Naive thymus-derived CD8-positive, alpha-beta T cell (primary cell): ENCODE data around the gene SULT1A2. TPM values are rescaled to one million over a fixed set of nuclear protein-coding genes. Genes with fewer than 3 reads are reported as not detected.

Experiments
- ATAC-seq, 2 donors: fragments of 150-1000 bp; cut with Tn5 transposase in 1 of 2; sonication (Bioruptor Pico), chemical (Tn5 transposase) in 1 of 2; 1 replicate in 1 of 2; 2 replicates in 1 of 2; pipeline ENCODE4 v1.10.0; 2021; ENCODE audit warnings: mild to moderate bottlenecking in 2 of 2, moderate library complexity in 2 of 2
- POLR2A ChIA-PET: fragments of 350-600 bp; sonication (Branson Sonifier 250); formaldehyde crosslinking; loops from one replicate; lab custom pipeline; 2021; ENCODE audit warnings: antibody characterized with exemption; lab: Charles Lee
- DNase-seq, 10 donors: peaks; one replicate each; pipeline versions ENCODE4 v3.0.0 to v3.0.0-alpha.2; 2020 to 2022
- H3K27ac Mint-ChIP-seq, 10 donors: one replicate each; pipeline ENCODE4 v1.8.0; 2020 to 2022; ENCODE audit warnings: mild to moderate bottlenecking in 10 of 10, mixed read lengths in 10 of 10, moderate library complexity in 4 of 10, inconsistent platforms in 1 of 10
- H3K27me3 Mint-ChIP-seq, 5 donors: one replicate each; pipeline ENCODE4 v1.8.0; 2021 to 2022; ENCODE audit warnings: mixed read lengths in 5 of 5
- H3K36me3 Mint-ChIP-seq, 3 donors: one replicate each; pipeline ENCODE4 v1.8.0; 2020 to 2022; ENCODE audit warnings: mixed read lengths in 3 of 3, mild to moderate bottlenecking in 2 of 3, inconsistent platforms in 1 of 3
- H3K4me1 Mint-ChIP-seq, 4 donors: one replicate each; pipeline ENCODE4 v1.8.0; 2021 to 2022; ENCODE audit warnings: mixed read lengths in 4 of 4
- H3K4me3 Mint-ChIP-seq, 10 donors: one replicate each; pipeline ENCODE4 v1.8.0; 2020 to 2022; ENCODE audit warnings: mild to moderate bottlenecking in 10 of 10, mixed read lengths in 10 of 10, moderate library complexity in 6 of 10, inconsistent platforms in 1 of 10
- H3K9me3 Mint-ChIP-seq, 9 donors: one replicate each; pipeline ENCODE4 v1.8.0; 2020 to 2022; ENCODE audit warnings: mixed read lengths in 9 of 9, mild to moderate bottlenecking in 3 of 9, inconsistent platforms in 1 of 9, moderate library complexity in 1 of 9
- polyA plus RNA-seq, 3 donors: library from polyadenylated mRNA; unstranded; fragments of 300-500 nt; fragmentation: Illumina TruSeq; gene quantifications; one replicate each; pipeline ENCODE4 v1.2.3, GENCODE V29; 2021
- total RNA-seq, 8 experiments: library from RNA in 2 of 8; stranded (reverse) in 2 of 8; gene quantifications; one replicate each; pipeline ENCODE4 v1.2.3 and lab custom pipeline; 2021 to 2026

Gene SULT1A2
- total and polyA plus RNA-seq, 5 experiments from 2014 or later = 0.66 to 2.1 TPM; not detected in 3

DNA sequence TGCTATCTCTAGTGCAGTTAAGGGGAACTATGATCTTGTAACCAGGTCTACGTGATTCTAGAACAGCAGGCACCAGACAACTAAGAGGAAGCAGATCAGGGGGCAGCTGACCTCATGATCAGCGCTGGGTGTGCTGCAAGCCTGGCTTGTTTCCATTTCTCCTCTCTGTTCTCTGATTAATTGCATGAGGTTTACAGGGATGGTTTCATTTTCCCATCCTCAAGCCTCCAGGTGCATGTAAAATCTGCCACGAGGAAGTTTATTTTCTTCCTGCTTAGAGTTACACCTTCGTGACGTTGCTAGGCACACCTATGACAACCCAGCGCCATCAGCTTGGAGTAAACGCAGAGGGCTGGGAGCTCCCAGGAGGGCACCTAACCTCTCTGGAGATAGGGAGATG lies 53.8 kb downstream of the SULT1A2 start:
- Mint-ChIP-seq H3K27me3 (no peaks in the 10 kb centered on the region), H3K4me3 (no peak overlapping the region), H3K9me3 (no peaks in the 10 kb centered on the region), H3K27ac (peak overlapping the region in 1 of 10 donors; percentile 84), H3K4me1 (peaks cover 0 to 9% (median 6%) of the 10 kb centered on the region in 4 donors), H3K36me3 (no peaks in the 10 kb centered on the region)
- DNase-seq (no peak), ATAC-seq (no peak)
- POLR2A ChIA-PET = interaction anchor here (0.8 kb wide), 1 partner anchor 8 kb away, joined by 3 read pairs; no protein-coding TSS in a partner anchor

DNA sequence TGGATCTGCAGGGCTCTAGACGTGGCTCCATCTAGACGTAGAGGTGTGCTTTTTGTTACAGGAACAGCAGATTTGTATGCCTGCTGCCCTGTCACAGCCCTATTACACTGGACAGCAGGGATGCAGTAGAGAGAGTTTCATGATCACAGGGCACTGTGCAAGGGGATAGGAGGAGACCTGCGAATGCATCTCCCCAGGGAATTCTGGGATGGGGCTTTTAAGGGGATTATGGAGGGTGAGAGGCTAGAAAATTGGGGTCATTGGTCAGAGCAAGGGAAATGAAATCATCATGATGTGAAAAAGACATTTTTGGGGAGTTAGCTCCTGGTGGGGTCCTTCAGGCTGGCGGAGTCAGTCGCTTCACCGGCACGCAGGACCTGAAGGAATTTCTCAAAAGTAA lies 54.2 kb downstream of the SULT1A2 start:
- H3K4me3 Mint-ChIP-seq = no peak overlapping the region
- no peaks in the 10 kb centered on the region for H3K36me3 Mint-ChIP-seq
- no peaks in the 10 kb centered on the region for H3K27me3 Mint-ChIP-seq
- ATAC-seq (no peak), DNase-seq (no peak)
- peak overlapping the region in 2 of 10 donors; percentile 7 to 84 for H3K27ac Mint-ChIP-seq
- POLR2A ChIA-PET = interaction anchor here (0.8 kb wide), 1 partner anchor 8 kb away, joined by 3 read pairs; no protein-coding TSS in a partner anchor
- H3K9me3 Mint-ChIP-seq = no peaks in the 10 kb centered on the region
- peaks cover 4 to 14% (median 7%) of the 10 kb centered on the region in 4 donors for H3K4me1 Mint-ChIP-seq

Other genes starting within 250 kb of the SULT1A2 start
- gene NPIPB6, start 233.5 kb downstream of the SULT1A2 start, total RNA-seq = 1 to 10 TPM; 6.1 to 6.9 TPM
- gene NPIPB6, start 233.5 kb downstream of the SULT1A2 start, polyA plus RNA-seq = under 1 TPM in 1 of 3 donors, not detected in 2; 0.35 TPM
- gene EIF3CL, start 193.2 kb downstream of the SULT1A2 start, total RNA-seq = 10 to 100 TPM; 17.5 to 19.0 TPM
- gene EIF3CL, start 193.2 kb downstream of the SULT1A2 start, polyA plus RNA-seq = 10 to 100 TPM; 24.1 to 46.0 (median 29.7) TPM
- gene NPIPB7, start 124.7 kb downstream of the SULT1A2 start, total RNA-seq = under 1 TPM; 0.68 to 0.69 TPM
- gene NPIPB7, start 124.7 kb downstream of the SULT1A2 start, polyA plus RNA-seq = under 1 TPM in 1 of 3 donors, not detected in 2; 0.27 TPM
- gene CLN3, start 105.0 kb downstream of the SULT1A2 start, total RNA-seq = 10 to 100 TPM; 71.0 to 79.6 TPM
- gene CLN3, start 105.0 kb downstream of the SULT1A2 start, polyA plus RNA-seq = 10 to 100 TPM; 16.2 to 27.2 (median 17.2) TPM
- 1 to 10 TPM; 7.6 to 9.0 TPM for gene APOBR, start 102.4 kb downstream of the SULT1A2 start, total RNA-seq
- 1 to 10 TPM in 1 of 3 donors, under 1 TPM in 2; 0.38 to 1.1 (median 0.76) TPM for gene APOBR, start 102.4 kb downstream of the SULT1A2 start, polyA plus RNA-seq
- gene IL27, start 90.2 kb downstream of the SULT1A2 start, total RNA-seq = not detected
- not detected for gene IL27, start 90.2 kb downstream of the SULT1A2 start, polyA plus RNA-seq
- gene NUPR1, start 58.1 kb downstream of the SULT1A2 start, total RNA-seq = under 1 TPM in 1 of 2 experiments, not detected in 1; 0.05 TPM
- not detected for gene NUPR1, start 58.1 kb downstream of the SULT1A2 start, polyA plus RNA-seq
- gene SGF29, start 43.1 kb downstream of the SULT1A2 start, total RNA-seq = 10 to 100 TPM; 68.3 to 73.0 TPM
- gene SGF29, start 43.1 kb downstream of the SULT1A2 start, polyA plus RNA-seq = 10 to 100 TPM; 48.3 to 71.7 (median 50.4) TPM
- 10 to 100 TPM; 20.5 to 20.9 TPM for gene SULT1A1, start 13.0 kb upstream of the SULT1A2 start, total RNA-seq
- gene SULT1A1, start 13.0 kb upstream of the SULT1A2 start, polyA plus RNA-seq = 10 to 100 TPM in 1 of 3 donors, 1 to 10 TPM in 2; 3.3 to 12.6 (median 9.7) TPM
- gene NPIPB8, start 41.0 kb upstream of the SULT1A2 start, total RNA-seq = 1 to 10 TPM; 4.5 to 5.4 TPM
- gene NPIPB8, start 41.0 kb upstream of the SULT1A2 start, polyA plus RNA-seq = under 1 TPM in 1 of 3 donors, not detected in 2; 0.53 TPM
- 100 to 1,000 TPM; 271 to 279 TPM for gene EIF3C, start 114.4 kb upstream of the SULT1A2 start, total RNA-seq
- 100 to 1,000 TPM; 208 to 320 (median 221) TPM for gene EIF3C, start 114.4 kb upstream of the SULT1A2 start, polyA plus RNA-seq
- gene NPIPB9, start 154.7 kb upstream of the SULT1A2 start, total RNA-seq = 1 to 10 TPM; 5.8 to 6.2 TPM
- under 1 TPM in 2 of 3 donors, not detected in 1; 0.25 to 0.53 TPM for gene NPIPB9, start 154.7 kb upstream of the SULT1A2 start, polyA plus RNA-seq
- gene ATXN2L, start 225.9 kb upstream of the SULT1A2 start, total RNA-seq = 100 to 1,000 TPM; 310 to 339 TPM
- gene ATXN2L, start 225.9 kb upstream of the SULT1A2 start, polyA plus RNA-seq = 10 to 100 TPM; 14.2 to 28.4 (median 19.5) TPM
- gene TUFM, start 249.3 kb upstream of the SULT1A2 start, total RNA-seq = 100 to 1,000 TPM; 117 to 120 TPM
- gene TUFM, start 249.3 kb upstream of the SULT1A2 start, polyA plus RNA-seq = 100 to 1,000 TPM; 141 to 155 (median 152) TPM